ENCODE results near the gene PRPSAP2.
A peak's percentile ranks its signal among the peaks of the same experiment; 100 is the strongest.
"Not testable (repeated sequence)": the region's sequence is repeated elsewhere in the genome, so short reads cannot be mapped to it uniquely, and the experiment has no call there.

PRPSAP2 gene

GRCh38 chr17:18920911-18921441 lies 63.0 kb downstream of the PRPSAP2 start:
- DNase-seq (ENCODE audit: low spot score) = no peak
- no peak for TF ChIP-seq CTCF (IDR thresholded peaks at IDR 0.05; ENCODE audit: extremely low read depth, missing control alignments)

GRCh38 chr17:18921485-18921884 lies 63.6 kb downstream of the PRPSAP2 start:
- DNase-seq (ENCODE audit: low spot score) = no peak
- no peak for TF ChIP-seq CTCF (IDR thresholded peaks at IDR 0.05; ENCODE audit: extremely low read depth, missing control alignments)

- DNase-seq (ENCODE audit: low spot score) = peak; percentile 64
- no peak for TF ChIP-seq CTCF (IDR thresholded peaks at IDR 0.05; ENCODE audit: extremely low read depth, missing control alignments)
Observed at GRCh38 chr17:18921912-18922451, 64.1 kb downstream of the PRPSAP2 start.

- not testable (repeated sequence) for DNase-seq (ENCODE audit: low spot score)
Observed at GRCh38 chr17:18922596-18922995, 64.7 kb downstream of the PRPSAP2 start.

GRCh38 chr17:18925187-18925586 lies 67.3 kb downstream of the PRPSAP2 start:
- TF ChIP-seq CTCF (IDR thresholded peaks at IDR 0.05; ENCODE audit: extremely low read depth, missing control alignments) = no peak
- no peak for DNase-seq (ENCODE audit: low spot score)

GRCh38 chr17:18928628-18929125 lies 70.7 kb downstream of the PRPSAP2 start:
- no peak for DNase-seq (ENCODE audit: low spot score)

GRCh38 chr17:18932360-18933055 lies 74.6 kb downstream of the PRPSAP2 start:
- DNase-seq (ENCODE audit: low spot score) = no peak
- no peak for TF ChIP-seq CTCF (IDR thresholded peaks at IDR 0.05; ENCODE audit: extremely low read depth, missing control alignments)

More at GRCh38 chr17:18928628-18929125, 70.7 kb downstream of the PRPSAP2 start:
- TF ChIP-seq CTCF (IDR thresholded peaks at IDR 0.05; ENCODE audit: extremely low read depth, missing control alignments) = no peak

Measured in GM20000 (cell line).